GM12878 (cell line): ENCODE results near the gene ARL5B. TPM values are rescaled to one million over a fixed set of nuclear protein-coding genes. Genes with fewer than 3 reads are reported as not detected.

Source experiments
- ATAC-seq: fragments of 200-7000 bp; cut with Tn5 transposase; 3 replicates; pipeline ENCODE4 v1.9.1; 2020; ENCODE audit warnings: mild to moderate bottlenecking, moderate library complexity
- BruUV-seq: library from RNA; stranded (reverse); fragments of 400-500 nt; replicated peaks from 2 replicates; lab custom pipeline; 2021; lab: Mats Ljungman, UMichigan
- CTCF ChIA-PET: fragments of 300-600 bp; sonication (Branson Sonifier 250); formaldehyde crosslinking; extraction: SDS; loops from one replicate; lab custom pipeline; 2021; ENCODE audit warnings: inconsistent platforms; lab: Yijun Ruan, JAX
- POLR2A ChIA-PET: fragments of 350-600 bp; formaldehyde crosslinking; extraction: SDS; loops from one replicate; lab custom pipeline; 2021; ENCODE audit warnings: inconsistent platforms; lab: Charles Lee
- RAD21 ChIA-PET: fragments of 300-600 bp; sonication (Branson Sonifier 250); formaldehyde crosslinking; loops from one replicate; lab custom pipeline; 2023; ENCODE audit warnings: antibody characterized with exemption; ENCODE audit not compliant: unreplicated experiment; lab: Charles Lee
- SMC1A ChIA-PET: fragments of 300-600 bp; sonication (Branson Sonifier 250); formaldehyde crosslinking; loops from one replicate; lab custom pipeline; 2023; ENCODE audit not compliant: unreplicated experiment, uncharacterized antibody; lab: Charles Lee
- DNase-seq: peaks from one replicate; pipeline ENCODE4 v3.0.0-alpha.2; 2011; ENCODE audit warnings: low read depth, low spot score
- FAIRE-seq: peaks from 3 replicates; lab custom pipeline; 2011; peaks lifted over from hg19 to GRCh38; lab: Jason Lieb, UNC
- H2AFZ ChIP-seq: 2 replicates; pipeline ENCODE4 v1.6.0; 2011; ENCODE audit warnings: low read depth, low read length, control low read depth; ENCODE audit not compliant: control insufficient read depth
- H3K27ac ChIP-seq: 2 replicates; pipeline ENCODE4 v1.5.1; 2011; ENCODE audit warnings: control low read depth; ENCODE audit not compliant: control insufficient read depth, insufficient read depth
- H3K27me3 ChIP-seq, 2 experiments: replicated peaks in 1 of 2; 2 replicates each; pipeline versions ENCODE4 v1.6.0 to v1.6.1; 2011; ENCODE audit warnings: low read length in 1 of 2; ENCODE audit not compliant: control insufficient read depth in 2 of 2, insufficient read depth in 2 of 2
- H3K36me3 ChIP-seq, 2 experiments: 2 replicates each; pipeline ENCODE4 v1.5.1; 2011; ENCODE audit warnings: low read length in 1 of 2; ENCODE audit not compliant: control insufficient read depth in 2 of 2, insufficient read depth in 2 of 2
- H3K4me1 ChIP-seq: 2 replicates; pipeline ENCODE4 v1.6.1; 2011; ENCODE audit warnings: mild to moderate bottlenecking, low read length, moderate library complexity, mixed read lengths; ENCODE audit not compliant: control insufficient read depth, insufficient read depth
- H3K4me2 ChIP-seq: 2 replicates; pipeline ENCODE4 v1.6.0; 2011; ENCODE audit warnings: control low read depth; ENCODE audit not compliant: control insufficient read depth, insufficient read depth
- H3K4me3 ChIP-seq: fragments of 200-600 bp; sonication (generic); 2 replicates; pipeline ENCODE4 v1.5.1; 2016
- H3K79me2 ChIP-seq: 2 replicates; pipeline ENCODE4 v1.6.0; 2011; ENCODE audit warnings: low read length; ENCODE audit not compliant: control insufficient read depth, insufficient read depth
- H3K9ac ChIP-seq: 2 replicates; pipeline ENCODE4 v1.8.0; 2011; ENCODE audit warnings: low read length, control low read depth, mixed read lengths; ENCODE audit not compliant: control insufficient read depth, insufficient read depth
- H3K9me3 ChIP-seq: replicated peaks from 3 replicates; pipeline ENCODE4 v1.5.1; 2011; ENCODE audit warnings: mild to moderate bottlenecking, low read length; ENCODE audit not compliant: control insufficient read depth, insufficient read depth
- H4K20me1 ChIP-seq: 2 replicates; pipeline ENCODE4 v1.6.0; 2011; ENCODE audit not compliant: control insufficient read depth, insufficient read depth
- CHD2 ChIP-seq: IDR thresholded peaks from 2 replicates; pipeline ENCODE4 v1.6.1; 2011; ENCODE audit warnings: low read depth, low read length, improper control_type of control experiment, borderline replicate concordance
- CREB1 ChIP-seq: IDR thresholded peaks from 2 replicates; pipeline ENCODE4 v1.6.1; 2012; ENCODE audit warnings: low read depth, mild to moderate bottlenecking, inconsistent platforms
- EP300 ChIP-seq, 2 experiments: fragments of 150-350 bp in 1 of 2; IDR thresholded peaks; 2 replicates each; pipeline ENCODE4 v1.6.1; 2011 to 2012; ENCODE audit warnings: low read depth in 2 of 2, low read length in 2 of 2, borderline replicate concordance in 1 of 2, improper control_type of control experiment in 1 of 2, inconsistent platforms in 1 of 2; ENCODE audit not compliant: control insufficient read depth in 1 of 2
- MEF2A ChIP-seq: IDR thresholded peaks from 2 replicates; pipeline ENCODE4 v1.6.1; 2011; ENCODE audit warnings: low read depth, mild to moderate bottlenecking, low read length, moderate library complexity; ENCODE audit not compliant: insufficient read depth
- RAD21 ChIP-seq: IDR thresholded peaks from 2 replicates; pipeline ENCODE4 v1.6.1; 2011; ENCODE audit warnings: mild to moderate bottlenecking, low read depth, low read length, moderate library complexity; ENCODE audit not compliant: insufficient read depth
- SIX5 ChIP-seq: IDR thresholded peaks from 2 replicates; pipeline ENCODE4 v1.6.1; 2011; ENCODE audit warnings: mild to moderate bottlenecking, low read depth, low read length, moderate library complexity; ENCODE audit not compliant: severe bottlenecking
- SMARCA5 ChIP-seq: fragments of 450-650 bp; IDR thresholded peaks from 2 replicates; pipeline ENCODE4 v1.6.1; 2017; ENCODE audit warnings: mild to moderate bottlenecking
- STAT1 ChIP-seq: fragments of 450-650 bp; conservative IDR thresholded peaks from 2 replicates; pipeline ENCODE4 v1.6.1; 2014; ENCODE audit warnings: antibody characterized with exemption, mild to moderate bottlenecking
- WGBS: methylation state at CpG from one replicate; pipeline ENCODE4 v1.1.6; 2016; ENCODE audit warnings: low lambda C conversion rate; ENCODE audit not compliant: insufficient replicate concordance, insufficient coverage; ENCODE audit errors: missing lambda C conversion rate; 5-methylcytosine and 5-hydroxymethylcytosine counted together
- in situ Hi-C: fragments of 300-500 bp; cut with MboI; formaldehyde crosslinking; loops from 9 replicates; pipeline ENCODE4 v1.14.3; 2018; ENCODE audit warnings: mixed read lengths
- intact Hi-C: fragments of 100-400 bp; cut with micrococcal nuclease; formaldehyde crosslinking; loops from one replicate; pipeline ENCODE4 v1.14.2; 2022; ENCODE audit not compliant: unreplicated experiment
- polyA plus RNA-seq, 11 experiments: library from polyadenylated mRNA; depleted of rRNA in 4 of 11; unstranded in 6 of 11; stranded (reverse) in 5 of 11; fragments of >200 nt; fragmentation: Nextera tagmentation in 4 of 11; fragmentation: Illumina TruSeq in 1 of 11; extraction: Ambion mirVana in 4 of 11; extraction: Trizol in 1 of 11; gene quantifications; 1 replicate in 1 of 11; 2 replicates in 10 of 11; pipeline versions ENCODE4 v1.2.1 to v1.2.3, GENCODE V29; 2011 to 2016; ENCODE audit warnings: inconsistent platforms in 2 of 11, missing spikeins in 2 of 11, low read depth in 1 of 11
- total RNA-seq, 4 experiments: library from RNA; depleted of rRNA in 3 of 4; stranded (reverse); fragments of >200 nt in 3 of 4; fragmentation: Illumina TruSeq in 1 of 4; extraction: Trizol in 1 of 4; gene quantifications; 2 replicates each; pipeline versions ENCODE4 v1.2.1 to v1.2.3, GENCODE V29; 2013 to 2021
- TF ChIP-seq, protein P1 (sequence below): IDR thresholded peaks from 2 replicates; pipeline ENCODE4 v1.6.1; 2012; ENCODE audit warnings: improper control_type of control experiment, low read depth, low read length; ENCODE audit not compliant: insufficient replicate concordance
- TF ChIP-seq, protein P2 (sequence below): IDR thresholded peaks from 2 replicates; pipeline ENCODE4 v1.6.1; 2011; ENCODE audit warnings: low read depth, low read length, improper control_type of control experiment, borderline replicate concordance

The ARL5B gene
- total and polyA plus RNA-seq, 10 of the 15 experiments (the other 5 are each of a cell fraction or from before 2014, with no cell fraction given), result 2.5 to 20.7 (median 9.1) TPM

- intact Hi-C loops, result no loop called here
- no peak overlapping the region for H3K4me3 ChIP-seq
- FAIRE-seq (no peak), ATAC-seq (no peak), DNase-seq (no peak)
- TF ChIP-seq CHD2 (no peak), CREB1 (no peak), RAD21 (no peak), SMARCA5 (no peak), EP300 (IDR thresholded peaks at IDR 0.05; ENCODE audit: borderline replicate concordance in 1 of 2, control insufficient read depth in 1 of 2, low read depth in 2 of 2, low read length in 2 of 2) (no peak), SIX5 (no peak), MEF2A (no peak), STAT1 (no peak)
- TF ChIP-seq, protein P1, sequence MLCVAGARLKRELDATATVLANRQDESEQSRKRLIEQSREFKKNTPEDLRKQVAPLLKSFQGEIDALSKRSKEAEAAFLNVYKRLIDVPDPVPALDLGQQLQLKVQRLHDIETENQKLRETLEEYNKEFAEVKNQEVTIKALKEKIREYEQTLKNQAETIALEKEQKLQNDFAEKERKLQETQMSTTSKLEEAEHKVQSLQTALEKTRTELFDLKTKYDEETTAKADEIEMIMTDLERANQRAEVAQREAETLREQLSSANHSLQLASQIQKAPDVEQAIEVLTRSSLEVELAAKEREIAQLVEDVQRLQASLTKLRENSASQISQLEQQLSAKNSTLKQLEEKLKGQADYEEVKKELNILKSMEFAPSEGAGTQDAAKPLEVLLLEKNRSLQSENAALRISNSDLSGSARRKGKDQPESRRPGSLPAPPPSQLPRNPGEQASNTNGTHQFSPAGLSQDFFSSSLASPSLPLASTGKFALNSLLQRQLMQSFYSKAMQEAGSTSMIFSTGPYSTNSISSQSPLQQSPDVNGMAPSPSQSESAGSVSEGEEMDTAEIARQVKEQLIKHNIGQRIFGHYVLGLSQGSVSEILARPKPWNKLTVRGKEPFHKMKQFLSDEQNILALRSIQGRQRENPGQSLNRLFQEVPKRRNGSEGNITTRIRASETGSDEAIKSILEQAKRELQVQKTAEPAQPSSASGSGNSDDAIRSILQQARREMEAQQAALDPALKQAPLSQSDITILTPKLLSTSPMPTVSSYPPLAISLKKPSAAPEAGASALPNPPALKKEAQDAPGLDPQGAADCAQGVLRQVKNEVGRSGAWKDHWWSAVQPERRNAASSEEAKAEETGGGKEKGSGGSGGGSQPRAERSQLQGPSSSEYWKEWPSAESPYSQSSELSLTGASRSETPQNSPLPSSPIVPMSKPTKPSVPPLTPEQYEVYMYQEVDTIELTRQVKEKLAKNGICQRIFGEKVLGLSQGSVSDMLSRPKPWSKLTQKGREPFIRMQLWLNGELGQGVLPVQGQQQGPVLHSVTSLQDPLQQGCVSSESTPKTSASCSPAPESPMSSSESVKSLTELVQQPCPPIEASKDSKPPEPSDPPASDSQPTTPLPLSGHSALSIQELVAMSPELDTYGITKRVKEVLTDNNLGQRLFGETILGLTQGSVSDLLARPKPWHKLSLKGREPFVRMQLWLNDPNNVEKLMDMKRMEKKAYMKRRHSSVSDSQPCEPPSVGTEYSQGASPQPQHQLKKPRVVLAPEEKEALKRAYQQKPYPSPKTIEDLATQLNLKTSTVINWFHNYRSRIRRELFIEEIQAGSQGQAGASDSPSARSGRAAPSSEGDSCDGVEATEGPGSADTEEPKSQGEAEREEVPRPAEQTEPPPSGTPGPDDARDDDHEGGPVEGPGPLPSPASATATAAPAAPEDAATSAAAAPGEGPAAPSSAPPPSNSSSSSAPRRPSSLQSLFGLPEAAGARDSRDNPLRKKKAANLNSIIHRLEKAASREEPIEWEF, result no peak
- TF ChIP-seq, protein P2, sequence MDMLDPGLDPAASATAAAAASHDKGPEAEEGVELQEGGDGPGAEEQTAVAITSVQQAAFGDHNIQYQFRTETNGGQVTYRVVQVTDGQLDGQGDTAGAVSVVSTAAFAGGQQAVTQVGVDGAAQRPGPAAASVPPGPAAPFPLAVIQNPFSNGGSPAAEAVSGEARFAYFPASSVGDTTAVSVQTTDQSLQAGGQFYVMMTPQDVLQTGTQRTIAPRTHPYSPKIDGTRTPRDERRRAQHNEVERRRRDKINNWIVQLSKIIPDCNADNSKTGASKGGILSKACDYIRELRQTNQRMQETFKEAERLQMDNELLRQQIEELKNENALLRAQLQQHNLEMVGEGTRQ, result no peak
- no peaks in the 10 kb centered on the region for H3K36me3 ChIP-seq
- CTCF ChIA-PET, result no interaction called here
- no TSS peak for BruUV-seq
- no peak overlapping the region for H3K4me2 ChIP-seq
- no peaks in the 10 kb centered on the region for H4K20me1 ChIP-seq
- 81% methylated on average over 26 of the region's 31 CpGs for WGBS
- in situ Hi-C loops, result no loop called here
- POLR2A ChIA-PET, result no interaction called here
- RAD21 ChIA-PET, result no interaction called here
- H3K4me1 ChIP-seq, result no peaks in the 10 kb centered on the region
- H3K9ac ChIP-seq, result no peak overlapping the region
- no peaks in the 10 kb centered on the region for H3K9me3 ChIP-seq
- no peak overlapping the region for H2AFZ ChIP-seq
- no peak overlapping the region for H3K27ac ChIP-seq
- SMC1A ChIA-PET, result no interaction called here
- H3K27me3 ChIP-seq, result no peaks in the 10 kb centered on the region
- no peaks in the 10 kb centered on the region for H3K79me2 ChIP-seq
These were observed 51.0 kb downstream of the ARL5B start for GRCh38 chr10:18710201-18710653.
